ENCODE measurements around the gene SLC25A24. TPM values are rescaled to one million over a fixed set of nuclear protein-coding genes. Genes with fewer than 3 reads are reported as not detected.
"Not testable (repeated sequence)": the region's sequence is repeated elsewhere in the genome, so short reads cannot be mapped to it uniquely, and the experiment has no call there.

SLC25A24 gene
- total RNA-seq: 10 to 100 TPM in 2 of 4 donors, 1 to 10 TPM in 2; 6.8 to 12.3 (median 9.3) TPM

- Histone ChIP-seq H3K27me3 (no peaks in the 10 kb centered on the region), H3K9me3 (no peaks in the 10 kb centered on the region), H3K36me3 (no peaks in the 10 kb centered on the region), H3K4me1 (peaks cover 19% of the 10 kb centered on the region in 2 donors), H3K27ac (peak within 1 kb of the TSS; percentile 89 to 97 (median 92)), H3K4me3 (peak within 1 kb of the TSS; percentile 84 to 97 (median 88))
- TF ChIP-seq POLR2A (IDR thresholded peaks at IDR 0.05): peak; percentile 63 to 67
- TF ChIP-seq CTCF (IDR thresholded peaks at IDR 0.05 in 4 of 5, conservative IDR thresholded peaks at IDR 0.05 in 1 of 5): no peak
- peak; percentile 61 to 70 for DNase-seq
- peak; percentile 84 for ATAC-seq
- intact Hi-C loops (cut with DNase I; ENCODE audit: low total_unique reads) (loop anchor here (2.0 to 5.0 kb wide), 2 partner anchors 17 to 78 kb away; no protein-coding TSS in a partner anchor), in situ Hi-C loops (cut with MboI; ENCODE audit: low sequenced_read_pairs in 4 of 4) (loop anchor here in 3 of 4 donors (25.0 kb wide), 3 partner anchors 137 to 487 kb away; partner anchors contain the start of gene PRPF38B (in 2 of the 3))
These were observed at the start of gene SLC25A24 for GRCh38 chr1:108199781-108200686. TSS of gene SLC25A24 (minus strand) at chr1:108200343. CDS start at chr1:108200138, 205 bp downstream.

- H3K4me3 ChIP-seq; ATAC-seq; in situ Hi-C loops (cut with MboI; ENCODE audit: low sequenced_read_pairs in 4 of 4); H3K27ac ChIP-seq; H3K27me3 ChIP-seq; H3K9me3 ChIP-seq; H3K4me1 ChIP-seq; intact Hi-C loops (cut with DNase I; ENCODE audit: low total_unique reads); H3K36me3 ChIP-seq; DNase-seq: not testable (repeated sequence)
These were observed 43.8 kb upstream of the SLC25A24 start, which contains the start of gene NBPF4 for GRCh38 chr1:108243976-108244375. TSS of gene NBPF4 (minus strand) at chr1:108244076. CDS start at chr1:108243761, 315 bp downstream.

DNA sequence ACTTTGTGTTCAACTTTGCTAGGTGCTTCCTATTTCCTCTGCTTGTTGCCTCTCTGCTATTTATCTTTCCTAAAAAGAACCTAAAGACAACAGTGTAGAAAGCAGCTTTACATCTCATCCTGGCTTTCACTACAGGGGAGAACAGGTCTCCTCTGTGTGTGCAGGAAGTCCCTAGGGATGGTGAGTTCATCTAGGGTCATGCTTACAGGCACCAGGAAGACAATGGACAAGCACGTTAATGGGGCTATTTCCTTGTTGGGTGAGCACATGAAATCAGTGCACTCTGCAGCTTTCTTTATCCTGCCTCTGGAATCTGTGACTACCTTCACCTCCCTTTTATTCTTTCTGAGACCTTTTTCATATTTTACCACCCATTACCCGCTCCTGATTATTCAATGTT is 39.3 kb upstream of the SLC25A24 start:
- in situ Hi-C loops (cut with MboI; ENCODE audit: low sequenced_read_pairs in 4 of 4); H3K27ac ChIP-seq; H3K4me3 ChIP-seq; ATAC-seq; H3K36me3 ChIP-seq; H3K4me1 ChIP-seq; H3K9me3 ChIP-seq; DNase-seq; H3K27me3 ChIP-seq; intact Hi-C loops (cut with DNase I; ENCODE audit: low total_unique reads): not testable (repeated sequence)

GRCh38 chr1:108235308-108235707 is 35.2 kb upstream of the SLC25A24 start:
- H3K4me1 ChIP-seq; in situ Hi-C loops (cut with MboI; ENCODE audit: low sequenced_read_pairs in 4 of 4); DNase-seq; intact Hi-C loops (cut with DNase I; ENCODE audit: low total_unique reads); H3K27ac ChIP-seq; H3K27me3 ChIP-seq; H3K9me3 ChIP-seq; ATAC-seq; H3K36me3 ChIP-seq; H3K4me3 ChIP-seq: not testable (repeated sequence)

DNA sequence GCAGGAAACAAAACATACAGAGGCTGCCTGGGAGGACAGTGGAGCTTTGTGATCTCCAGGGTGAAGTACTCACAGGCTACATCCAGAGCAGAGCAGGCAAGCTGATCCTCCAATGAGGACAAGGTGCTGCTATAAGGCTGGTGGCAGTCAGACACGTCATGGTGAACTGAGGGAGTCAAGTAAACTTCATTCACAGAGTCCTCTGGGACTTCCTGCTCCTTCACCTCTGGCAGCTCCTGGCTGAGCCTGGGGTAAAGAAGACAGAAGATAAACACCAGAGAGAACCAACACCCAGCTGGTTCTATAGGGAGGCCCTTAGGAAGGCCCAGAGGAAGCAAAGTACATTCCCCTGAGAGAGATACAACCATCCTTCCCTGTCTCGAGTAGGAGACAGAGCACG is 32.0 kb upstream of the SLC25A24 start:
- H3K27me3 ChIP-seq; ATAC-seq; H3K4me1 ChIP-seq; H3K9me3 ChIP-seq; in situ Hi-C loops (cut with MboI; ENCODE audit: low sequenced_read_pairs in 4 of 4); H3K4me3 ChIP-seq; H3K36me3 ChIP-seq; H3K27ac ChIP-seq; DNase-seq; intact Hi-C loops (cut with DNase I; ENCODE audit: low total_unique reads): not testable (repeated sequence)

GRCh38 chr1:108229976-108230375 is 29.8 kb upstream of the SLC25A24 start:
- H3K36me3 ChIP-seq; H3K9me3 ChIP-seq; in situ Hi-C loops (cut with MboI; ENCODE audit: low sequenced_read_pairs in 4 of 4); intact Hi-C loops (cut with DNase I; ENCODE audit: low total_unique reads); DNase-seq; H3K27me3 ChIP-seq; ATAC-seq; H3K4me1 ChIP-seq; H3K4me3 ChIP-seq; H3K27ac ChIP-seq: not testable (repeated sequence)

GRCh38 chr1:108227772-108228171 is 27.6 kb upstream of the SLC25A24 start:
- ATAC-seq; in situ Hi-C loops (cut with MboI; ENCODE audit: low sequenced_read_pairs in 4 of 4); DNase-seq; H3K36me3 ChIP-seq; intact Hi-C loops (cut with DNase I; ENCODE audit: low total_unique reads); H3K27me3 ChIP-seq; H3K4me1 ChIP-seq; H3K27ac ChIP-seq; H3K9me3 ChIP-seq; H3K4me3 ChIP-seq: not testable (repeated sequence)

GRCh38 chr1:108226855-108227254 is 26.7 kb upstream of the SLC25A24 start:
- intact Hi-C loops (cut with DNase I; ENCODE audit: low total_unique reads); H3K36me3 ChIP-seq; H3K27me3 ChIP-seq; ATAC-seq; H3K4me1 ChIP-seq; H3K27ac ChIP-seq; DNase-seq; in situ Hi-C loops (cut with MboI; ENCODE audit: low sequenced_read_pairs in 4 of 4); H3K4me3 ChIP-seq; H3K9me3 ChIP-seq: not testable (repeated sequence)

DNA sequence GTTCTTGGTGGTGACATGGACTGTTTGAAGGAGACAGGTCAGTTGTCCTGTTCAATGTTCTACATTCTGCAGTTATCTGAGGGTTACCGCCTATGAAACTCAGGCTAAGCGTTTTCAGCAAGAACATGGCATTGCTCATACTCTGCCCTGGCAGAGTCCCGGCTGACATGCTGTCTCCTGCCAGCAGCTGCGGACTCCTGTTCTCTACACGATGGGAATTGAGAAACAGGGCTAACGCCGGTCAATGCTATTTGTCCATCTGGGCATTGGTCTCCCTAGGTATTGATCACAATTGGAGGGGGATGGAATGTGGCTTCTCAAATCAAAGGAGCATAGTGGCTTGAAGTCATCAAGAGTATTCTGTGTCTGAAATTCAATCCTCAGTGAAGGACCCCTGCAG is 23.1 kb upstream of the SLC25A24 start:
- H3K4me1 ChIP-seq; H3K27me3 ChIP-seq; H3K36me3 ChIP-seq; H3K9me3 ChIP-seq; H3K27ac ChIP-seq; H3K4me3 ChIP-seq; intact Hi-C loops (cut with DNase I; ENCODE audit: low total_unique reads); ATAC-seq; DNase-seq: not testable (repeated sequence)
- in situ Hi-C loops (cut with MboI; ENCODE audit: low sequenced_read_pairs in 4 of 4): loop anchor here in 3 of 4 donors (25.0 kb wide), 3 partner anchors 114 to 464 kb away; partner anchors contain the start of gene PRPF38B (in 1 of the 3)

DNA sequence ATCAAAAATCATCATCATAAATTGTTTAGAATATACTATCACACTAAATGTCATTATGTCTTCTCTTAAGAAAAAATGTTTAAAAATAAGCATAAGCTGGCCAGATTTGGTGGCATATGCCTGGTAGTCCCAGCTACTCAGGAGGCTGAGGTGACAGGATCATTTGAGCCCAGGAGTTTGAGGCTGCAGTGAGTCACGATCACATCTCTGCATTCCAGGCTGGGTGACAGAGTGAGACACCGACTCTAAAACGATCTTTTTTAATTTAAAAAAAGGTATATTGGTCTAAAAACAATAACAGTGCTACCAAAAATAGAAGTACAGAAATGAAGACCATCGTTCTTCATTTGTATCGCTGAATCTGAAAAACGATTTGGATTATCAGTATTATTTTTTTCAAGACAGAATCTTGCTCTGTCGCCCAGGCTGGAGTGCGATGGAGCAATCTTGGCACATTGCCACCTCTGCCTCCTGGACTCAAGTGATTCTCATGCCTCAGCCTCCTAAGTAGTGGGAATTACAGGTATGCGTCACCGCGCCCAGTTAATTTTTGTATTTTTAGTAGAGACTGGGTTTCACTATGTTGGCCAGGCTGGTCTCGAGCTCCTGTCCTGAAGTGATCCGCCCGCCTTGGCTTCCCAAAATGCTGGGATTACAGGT is 17.5 kb upstream of the SLC25A24 start:
- H3K9me3 ChIP-seq; H3K27me3 ChIP-seq; ATAC-seq; H3K36me3 ChIP-seq; H3K4me3 ChIP-seq; intact Hi-C loops (cut with DNase I; ENCODE audit: low total_unique reads); H3K4me1 ChIP-seq; H3K27ac ChIP-seq; DNase-seq: not testable (repeated sequence)
- in situ Hi-C loops (cut with MboI; ENCODE audit: low sequenced_read_pairs in 4 of 4): loop anchor here in 3 of 4 donors (25.0 kb wide), 3 partner anchors 120 to 470 kb away; partner anchors contain the start of gene PRPF38B (in 1 of the 3)

All from gastrocnemius medialis (tissue), 4 donors.